Ectodermal cell (in vitro differentiated cells): ENCODE measurements around the gene COL11A2.

Experiments
- H3K27ac ChIP-seq: 2 replicates; pipeline ENCODE4 v1.7.0; 2013; ENCODE audit warnings: mild to moderate bottlenecking, low read depth, low read length; ENCODE audit not compliant: insufficient read depth, poor library complexity, severe bottlenecking
- H3K27me3 ChIP-seq: 2 replicates; pipeline ENCODE4 v1.7.0; 2013; ENCODE audit warnings: mild to moderate bottlenecking, low read length; ENCODE audit not compliant: insufficient read depth, control insufficient read depth, poor library complexity, severe bottlenecking
- H3K36me3 ChIP-seq: one replicate; pipeline ENCODE4 v1.7.0; 2013; ENCODE audit warnings: low read length; ENCODE audit not compliant: control insufficient read depth, insufficient read depth
- H3K4me1 ChIP-seq: one replicate; pipeline ENCODE4 v1.7.0; 2013; ENCODE audit warnings: low read length; ENCODE audit not compliant: control insufficient read depth, insufficient read depth
- H3K4me3 ChIP-seq: 2 replicates; pipeline ENCODE4 v1.7.0; 2013; ENCODE audit warnings: low read depth, low read length, control low read depth; ENCODE audit not compliant: insufficient read depth
- H3K9me3 ChIP-seq: 2 replicates; pipeline ENCODE4 v1.7.0; 2013; ENCODE audit warnings: mild to moderate bottlenecking, low read length, moderate library complexity; ENCODE audit not compliant: control insufficient read depth
- WGBS, 2 experiments: methylation state at CpG; one replicate each; pipeline ENCODE4 v1.1.7; 2013; ENCODE audit warnings: missing lambda C conversion rate in 2 of 2; 5-methylcytosine and 5-hydroxymethylcytosine counted together

COL11A2 gene

GRCh38 chr6:33206864-33207551, 14.7 kb upstream of the COL11A2 start:
- WGBS, 2 experiments: 1 to 2% methylated on average over 19 to 20 of the region's 20 CpGs
- H3K4me1 ChIP-seq: peaks cover 40% of the 10 kb centered on the region
- peaks cover 8% of the 10 kb centered on the region for H3K27me3 ChIP-seq
- H3K9me3 ChIP-seq: no peaks in the 10 kb centered on the region
- peak overlapping the region; percentile 89 for H3K4me3 ChIP-seq
- H3K27ac ChIP-seq: peak overlapping the region; percentile 92
- H3K36me3 ChIP-seq: peaks cover 37% of the 10 kb centered on the region

- H3K36me3 ChIP-seq: peaks cover 32% of the 10 kb centered on the region
- H3K27me3 ChIP-seq: peaks cover 8% of the 10 kb centered on the region
- peaks cover 46% of the 10 kb centered on the region for H3K4me1 ChIP-seq
- peak overlapping the region; percentile 89 for H3K4me3 ChIP-seq
- WGBS, 2 experiments: 48 to 50% methylated on average over 3 of the region's 3 CpGs
- H3K9me3 ChIP-seq: no peaks in the 10 kb centered on the region
- H3K27ac ChIP-seq: peak overlapping the region; percentile 92
These were observed 14.0 kb upstream of the COL11A2 start for GRCh38 chr6:33206027-33206863.

GRCh38 chr6:33205191-33206026, 13.1 kb upstream of the COL11A2 start:
- Histone ChIP-seq H3K36me3 (peaks cover 28% of the 10 kb centered on the region), H3K4me3 (peak overlapping the region; percentile 60), H3K4me1 (peaks cover 46% of the 10 kb centered on the region), H3K9me3 (no peaks in the 10 kb centered on the region), H3K27ac (peak overlapping the region; percentile 92), H3K27me3 (peaks cover 8% of the 10 kb centered on the region)
- WGBS, 2 experiments: 25 to 27% methylated on average over 17 of the region's 17 CpGs

- WGBS, 2 experiments: 0% methylated on average over 48 of the region's 48 CpGs
- Histone ChIP-seq H3K27me3 (peaks cover 8% of the 10 kb centered on the region), H3K36me3 (peaks cover 20% of the 10 kb centered on the region), H3K4me3 (peak within 1 kb of the TSS; percentile 60), H3K4me1 (peaks cover 38% of the 10 kb centered on the region), H3K27ac (peak within 1 kb of the TSS; percentile 75), H3K9me3 (no peaks in the 10 kb centered on the region)
These were observed 12.3 kb upstream of the COL11A2 start, which contains the start of gene HSD17B8 for GRCh38 chr6:33204415-33205190. TSS of gene HSD17B8 (plus strand) at chr6:33204655. CDS start at chr6:33204669, 14 bp downstream.

GRCh38 chr6:33204165-33204414, 11.8 kb upstream of the COL11A2 start:
- H3K4me1 ChIP-seq: peaks cover 33% of the 10 kb centered on the region
- 4 to 6% methylated on average over 4 of the region's 4 CpGs for WGBS, 2 experiments
- peak overlapping the region; percentile 60 for H3K4me3 ChIP-seq
- H3K27ac ChIP-seq: no peak overlapping the region
- H3K27me3 ChIP-seq: peaks cover 8% of the 10 kb centered on the region
- H3K9me3 ChIP-seq: no peaks in the 10 kb centered on the region
- peaks cover 19% of the 10 kb centered on the region for H3K36me3 ChIP-seq

GRCh38 chr6:33203443-33204164, 11.3 kb upstream of the COL11A2 start:
- no peak overlapping the region for H3K4me3 ChIP-seq

GRCh38 chr6:33202799-33203198, 10.5 kb upstream of the COL11A2 start:
- Histone ChIP-seq H3K27ac (no peak overlapping the region), H3K36me3 (peaks cover 19% of the 10 kb centered on the region), H3K27me3 (peaks cover 8% of the 10 kb centered on the region), H3K4me1 (peaks cover 30% of the 10 kb centered on the region), H3K9me3 (no peaks in the 10 kb centered on the region), H3K4me3 (no peak overlapping the region)
- 93 to 96% methylated on average over 6 of the region's 6 CpGs for WGBS, 2 experiments

More at GRCh38 chr6:33203443-33204164, 11.3 kb upstream of the COL11A2 start:
- no peak overlapping the region for H3K27ac ChIP-seq
- peaks cover 30% of the 10 kb centered on the region for H3K4me1 ChIP-seq
- no peaks in the 10 kb centered on the region for H3K9me3 ChIP-seq
- H3K36me3 ChIP-seq: peaks cover 19% of the 10 kb centered on the region
- 94 to 96% methylated on average over 7 of the region's 7 CpGs for whole genome bisulfite sequencing, 2 experiments
- peaks cover 8% of the 10 kb centered on the region for H3K27me3 ChIP-seq

GRCh38 chr6:33201935-33202334, 9.7 kb upstream of the COL11A2 start:
- Histone ChIP-seq H3K36me3 (peaks cover 19% of the 10 kb centered on the region), H3K9me3 (no peaks in the 10 kb centered on the region), H3K4me3 (no peak overlapping the region), H3K27ac (no peak overlapping the region), H3K27me3 (peaks cover 8% of the 10 kb centered on the region), H3K4me1 (peaks cover 30% of the 10 kb centered on the region)
- 92 to 95% methylated on average over 5 to 6 of the region's 6 CpGs for WGBS, 2 experiments

- no peaks in the 10 kb centered on the region for H3K9me3 ChIP-seq
- H3K27ac ChIP-seq: peak overlapping the region; percentile 95
- 6 to 7% methylated on average over 14 of the region's 14 CpGs for WGBS, 2 experiments
- peaks cover 28% of the 10 kb centered on the region for H3K4me1 ChIP-seq
- peak overlapping the region; percentile 95 for H3K4me3 ChIP-seq
- peaks cover 19% of the 10 kb centered on the region for H3K36me3 ChIP-seq
- peaks cover 8% of the 10 kb centered on the region for H3K27me3 ChIP-seq
These were observed 8.9 kb upstream of the COL11A2 start for GRCh38 chr6:33201147-33201545.
